Measurements from ENCODE around the gene ZFAND3. TPM values are rescaled to one million over a fixed set of nuclear protein-coding genes. Genes with fewer than 3 reads are reported as not detected.

ZFAND3 gene
- total RNA-seq, 1 donor from 2014 or later: 32.7 TPM

GRCh38 chr6:38178584-38178886 lies 359.0 kb downstream of the ZFAND3 start:
- intact Hi-C loops (cut with DNase I): no loop called here
- Histone ChIP-seq H3K9me3 (no peaks in the 10 kb centered on the region), H3K4me3 (no peak overlapping the region), H3K36me3 (no peaks in the 10 kb centered on the region), H3K4me1 (no peaks in the 10 kb centered on the region), H3K27me3 (no peaks in the 10 kb centered on the region), H3K27ac (no peak overlapping the region)
- DNase-seq (ENCODE audit: low spot score in 2 of 2): peak in 1 of 2 donors; percentile 27
- no peak for TF ChIP-seq CTCF (IDR thresholded peaks at IDR 0.05)

- H3K4me3 ChIP-seq: no peak overlapping the region
- peak in 1 of 2 donors; percentile 45 for DNase-seq (ENCODE audit: low spot score in 2 of 2)
Measured at GRCh38 chr6:38179300-38179699, 359.8 kb downstream of the ZFAND3 start.

GRCh38 chr6:38179794-38180430 lies 360.4 kb downstream of the ZFAND3 start:
- no peaks in the 10 kb centered on the region for H3K36me3 ChIP-seq
- no peak overlapping the region for H3K4me3 ChIP-seq
- no peaks in the 10 kb centered on the region for H3K9me3 ChIP-seq
- no peak for TF ChIP-seq CTCF (IDR thresholded peaks at IDR 0.05)
- intact Hi-C loops (cut with DNase I): no loop called here
- no peak for DNase-seq (ENCODE audit: low spot score in 2 of 2)
- H3K4me1 ChIP-seq: no peaks in the 10 kb centered on the region
- H3K27me3 ChIP-seq: no peaks in the 10 kb centered on the region
- no peak overlapping the region for H3K27ac ChIP-seq

More at GRCh38 chr6:38179300-38179699, 359.8 kb downstream of the ZFAND3 start:
- H3K9me3 ChIP-seq: no peaks in the 10 kb centered on the region
- no peaks in the 10 kb centered on the region for H3K36me3 ChIP-seq
- H3K27ac ChIP-seq: no peak overlapping the region
- H3K4me1 ChIP-seq: no peaks in the 10 kb centered on the region
- no peaks in the 10 kb centered on the region for H3K27me3 ChIP-seq
- intact Hi-C loops (cut with DNase I): no loop called here
- TF ChIP-seq CTCF (IDR thresholded peaks at IDR 0.05): no peak

- intact Hi-C loops (cut with DNase I): no loop called here
- no peaks in the 10 kb centered on the region for H3K9me3 ChIP-seq
- no peaks in the 10 kb centered on the region for H3K36me3 ChIP-seq
- DNase-seq (ENCODE audit: low spot score in 2 of 2): no peak
- no peak for TF ChIP-seq CTCF (IDR thresholded peaks at IDR 0.05)
- H3K27me3 ChIP-seq: no peaks in the 10 kb centered on the region
- H3K4me1 ChIP-seq: no peaks in the 10 kb centered on the region
- H3K27ac ChIP-seq: no peak overlapping the region
- no peak overlapping the region for H3K4me3 ChIP-seq
Measured at GRCh38 chr6:38180586-38180985, 361.1 kb downstream of the ZFAND3 start.

GRCh38 chr6:38182426-38182825 lies 362.9 kb downstream of the ZFAND3 start:
- Histone ChIP-seq H3K27ac (no peak overlapping the region), H3K36me3 (no peaks in the 10 kb centered on the region), H3K4me1 (no peaks in the 10 kb centered on the region), H3K9me3 (no peaks in the 10 kb centered on the region), H3K4me3 (no peak overlapping the region), H3K27me3 (no peaks in the 10 kb centered on the region)
- DNase-seq (ENCODE audit: low spot score in 2 of 2): peak in 1 of 2 donors; percentile 51
- intact Hi-C loops (cut with DNase I): no loop called here
- TF ChIP-seq CTCF (IDR thresholded peaks at IDR 0.05): no peak

Data from ascending aorta (tissue), 2 donors.